Keratinocyte (primary cell): ENCODE measurements around the gene A4GALT.

Source experiments
- CTCF ChIP-seq, 3 experiments: IDR thresholded peaks in 1 of 3; conservative IDR thresholded peaks in 1 of 3; optimal IDR thresholded peaks in 1 of 3; 2 replicates in 2 of 3; 3 replicates in 1 of 3; pipeline versions ENCODE3 to v1.5.1; 2011; ENCODE audit warnings: low read length in 3 of 3, mild to moderate bottlenecking in 3 of 3, moderate library complexity in 2 of 3, control low read depth in 1 of 3, inconsistent platforms in 1 of 3; ENCODE audit not compliant: insufficient read depth in 2 of 3; ENCODE audit errors: extremely low read depth in 1 of 3
- EZH2 ChIP-seq: IDR thresholded peaks from one replicate; pipeline ENCODE4 v1.6.1; 2012; ENCODE audit warnings: inconsistent platforms, mild to moderate bottlenecking, low read length, moderate library complexity

DNA sequence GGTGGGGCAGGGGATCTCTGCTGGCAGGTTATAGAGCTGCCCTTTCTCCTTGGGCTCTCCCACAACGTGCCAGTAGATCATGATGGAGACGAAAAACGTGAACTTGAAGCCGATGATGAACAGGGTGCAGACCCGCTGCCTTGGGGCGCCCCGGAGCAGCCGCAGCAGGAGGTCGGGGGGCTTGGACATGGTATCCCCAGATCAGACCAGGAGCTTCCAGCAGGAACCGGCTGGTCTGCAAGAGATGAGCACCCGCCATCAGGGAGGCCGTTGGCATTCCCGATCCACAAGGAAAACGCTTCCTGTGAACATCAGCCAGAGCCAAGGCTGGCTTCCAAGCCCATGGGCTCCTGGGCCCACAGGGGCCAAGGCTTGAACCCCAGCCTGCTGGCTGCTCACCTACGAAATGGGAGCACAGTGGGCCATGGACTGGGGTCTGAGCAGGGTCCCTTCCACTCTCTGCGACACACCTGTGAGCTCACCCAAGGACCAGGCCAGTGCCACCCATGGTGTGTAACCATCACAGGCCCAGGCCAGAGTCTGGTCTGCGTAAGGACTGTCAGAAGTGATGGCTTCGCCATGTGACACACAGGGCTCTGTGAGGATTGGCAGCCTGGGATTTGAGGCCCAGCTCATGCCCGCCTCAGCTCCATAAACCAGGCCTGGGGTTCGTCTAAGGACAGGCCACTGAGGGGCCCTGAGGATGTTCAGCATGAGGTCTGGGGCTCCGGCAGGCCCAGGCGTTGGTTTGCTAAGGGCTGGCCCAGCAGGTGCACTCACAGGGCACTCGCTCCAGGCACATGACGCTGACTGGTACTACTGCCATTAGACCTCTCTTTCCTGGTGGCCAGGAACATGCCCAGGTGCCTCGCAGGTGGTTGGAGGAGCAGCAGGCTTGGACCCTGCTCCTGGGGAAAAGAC is 26.6 kb downstream of the A4GALT start:
- TF ChIP-seq EZH2, result no peak
- no peak for TF ChIP-seq CTCF (optimal IDR thresholded peaks at IDR 0.05 in 1 of 3, IDR thresholded peaks at IDR 0.05 in 1 of 3, conservative IDR thresholded peaks at IDR 0.05 in 1 of 3; ENCODE audit: extremely low read depth in 1 of 3, insufficient read depth in 2 of 3, low read length in 3 of 3)
